ENCODE measurements around the gene KAZN. TPM values are rescaled to one million over a fixed set of nuclear protein-coding genes. Genes with fewer than 3 reads are reported as not detected.

Gene KAZN
- total RNA-seq, 1 experiment from 2014 or later: 6.5 TPM

DNA sequence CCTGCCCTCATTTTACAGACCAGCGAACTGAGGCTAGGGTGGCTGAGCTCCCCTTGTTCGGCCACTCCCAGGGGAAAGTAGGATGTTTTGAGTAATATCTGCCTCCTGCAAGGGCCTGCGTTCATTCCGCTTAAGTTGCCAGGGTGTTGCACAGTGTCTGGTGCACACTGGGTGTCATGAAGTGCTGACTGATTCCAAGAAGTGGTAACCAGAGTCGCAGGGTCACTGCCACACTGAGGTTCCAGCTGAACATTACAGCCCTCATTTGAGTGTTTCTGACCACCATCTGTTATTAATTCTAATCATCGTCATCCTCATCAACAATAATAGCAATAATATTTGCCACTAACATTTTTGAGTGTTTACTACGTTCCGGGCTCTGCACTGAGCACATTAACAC, 250.6 kb downstream of the KAZN start:
- in situ Hi-C loops (cut with HindIII; ENCODE audit: low pct_unique_long_range_greater_than_20kb, low sequenced_read_pairs): no loop called here

DNA sequence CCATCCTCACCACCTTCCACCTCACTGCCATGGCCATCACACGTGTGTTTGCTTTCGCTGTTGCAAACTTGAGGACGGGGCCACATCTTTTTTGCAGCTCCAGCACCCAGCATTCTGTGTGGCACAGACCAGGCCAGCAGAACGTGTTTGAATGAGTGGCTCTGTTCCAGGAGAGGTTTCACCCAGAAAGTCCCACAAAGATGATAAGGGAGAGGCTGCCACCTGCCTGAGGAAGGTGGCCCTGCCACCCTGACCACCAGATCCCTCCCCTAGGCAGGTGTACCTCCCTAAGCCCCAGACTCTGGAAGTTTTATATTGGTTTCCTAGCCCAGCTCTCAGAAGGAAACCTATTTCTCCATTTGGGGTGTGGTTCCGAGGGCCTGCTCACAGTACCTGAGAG, 252.1 kb downstream of the KAZN start:
- in situ Hi-C loops (cut with HindIII; ENCODE audit: low pct_unique_long_range_greater_than_20kb, low sequenced_read_pairs): no loop called here
- no peak for DNase-seq (ENCODE audit: low read depth, low spot score)

More for the DNA sequence above, 250.6 kb downstream of the KAZN start:
- DNase-seq (ENCODE audit: low read depth, low spot score): no peak

DNA sequence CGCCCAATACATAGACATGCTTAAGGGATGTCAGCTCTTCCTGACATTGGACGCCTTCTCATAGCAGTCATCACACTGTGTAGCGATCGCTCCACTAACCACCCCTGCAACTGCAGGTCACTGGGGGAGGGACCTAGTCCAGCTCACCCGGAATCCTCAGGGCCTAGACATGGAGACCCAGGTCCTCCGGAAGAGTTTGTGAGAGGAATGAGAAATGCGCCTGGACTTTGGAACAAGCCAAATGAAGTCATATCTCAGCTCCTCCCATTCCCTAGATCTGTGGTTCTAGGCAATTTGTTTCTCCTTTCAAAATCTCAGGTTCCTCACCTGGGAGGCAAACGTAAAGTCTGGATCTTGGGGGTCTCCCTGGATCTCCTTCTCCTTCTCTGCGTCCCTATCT, 253.3 kb downstream of the KAZN start:
- in situ Hi-C loops (cut with HindIII; ENCODE audit: low pct_unique_long_range_greater_than_20kb, low sequenced_read_pairs): no loop called here
- no peak for DNase-seq (ENCODE audit: low read depth, low spot score)

DNA sequence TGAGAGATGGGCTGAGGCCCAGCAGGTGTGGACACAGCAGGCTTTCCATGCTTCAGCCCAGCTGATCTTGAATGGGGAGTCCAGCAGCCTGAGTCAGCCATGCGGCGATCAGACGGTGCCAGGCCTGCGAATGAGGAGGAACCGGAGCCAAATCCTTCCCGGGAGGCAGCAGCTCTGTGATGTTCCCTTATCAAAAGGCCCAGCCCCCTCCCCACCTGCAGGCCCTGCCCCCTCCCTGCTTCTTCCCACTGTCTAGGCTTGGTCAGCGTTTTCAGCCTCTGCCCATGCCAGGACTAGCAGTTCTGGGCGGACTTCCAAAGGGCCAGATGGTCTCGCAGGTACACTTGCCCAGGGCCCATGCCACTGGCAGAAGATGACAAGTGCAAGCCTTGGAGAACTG, 253.8 kb downstream of the KAZN start:
- DNase-seq (ENCODE audit: low read depth, low spot score): no peak
- in situ Hi-C loops (cut with HindIII; ENCODE audit: low pct_unique_long_range_greater_than_20kb, low sequenced_read_pairs): no loop called here

DNA sequence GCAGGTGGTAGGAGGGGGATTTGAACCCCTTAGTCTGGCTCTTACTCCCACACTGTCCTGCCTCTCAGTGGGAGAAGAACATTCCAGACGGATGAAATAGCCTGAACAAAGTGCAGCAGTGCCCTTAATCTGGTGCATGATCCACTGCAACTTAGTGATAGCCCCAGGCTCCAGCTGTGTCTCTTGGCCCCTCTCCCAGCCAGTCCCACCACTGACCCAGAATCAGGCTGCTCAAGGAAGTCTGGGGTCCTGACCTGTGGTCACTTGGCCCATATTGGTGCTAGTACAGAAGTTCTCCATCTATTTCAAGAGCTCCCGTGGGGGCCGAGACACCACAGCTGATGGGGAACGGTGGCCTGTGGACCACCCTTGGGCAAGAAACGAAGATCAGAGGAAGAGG, 255.0 kb downstream of the KAZN start:
- in situ Hi-C loops (cut with HindIII; ENCODE audit: low pct_unique_long_range_greater_than_20kb, low sequenced_read_pairs): no loop called here
- no peak for DNase-seq (ENCODE audit: low read depth, low spot score)

DNA sequence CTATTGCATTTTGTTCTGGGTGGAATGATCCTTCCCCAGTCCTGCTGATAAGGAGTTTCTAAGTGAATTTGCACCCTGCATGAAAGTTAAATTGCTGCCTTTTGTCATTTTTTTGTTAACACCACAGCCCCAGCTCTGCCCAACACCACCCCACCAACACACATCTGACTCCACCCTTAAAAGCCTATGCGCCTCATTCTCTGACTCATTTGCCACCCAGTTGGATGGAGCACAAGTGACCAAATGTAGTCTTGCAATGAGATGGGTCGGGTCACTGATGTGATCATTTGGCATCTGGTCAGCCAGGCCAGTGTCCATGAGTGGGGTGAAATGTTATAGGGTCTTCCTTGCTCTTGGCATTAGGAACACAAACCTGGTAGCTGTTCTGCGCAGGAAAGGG, 256.8 kb downstream of the KAZN start:
- no peak for DNase-seq (ENCODE audit: low read depth, low spot score)
- in situ Hi-C loops (cut with HindIII; ENCODE audit: low pct_unique_long_range_greater_than_20kb, low sequenced_read_pairs): no loop called here

DNA sequence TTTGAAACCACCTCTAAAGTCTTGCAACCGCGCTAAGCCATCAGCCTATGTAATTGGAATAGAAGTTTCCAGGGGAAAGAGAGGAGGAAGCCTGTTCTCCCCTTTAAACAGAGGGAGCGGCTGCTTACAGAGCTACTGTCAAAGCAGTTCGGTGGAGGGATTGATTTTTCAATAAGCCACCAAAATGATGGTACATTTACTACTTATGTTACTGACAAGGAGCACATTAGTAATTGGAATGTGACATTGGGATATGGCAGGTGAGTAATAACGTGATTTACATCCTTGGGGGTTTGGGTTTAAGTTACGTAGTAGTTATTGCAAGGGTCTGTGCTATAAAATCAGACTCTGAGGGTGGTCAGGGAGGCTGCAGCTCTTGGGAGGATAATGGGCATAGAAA, 257.3 kb downstream of the KAZN start:
- DNase-seq (ENCODE audit: low read depth, low spot score): no peak
- in situ Hi-C loops (cut with HindIII; ENCODE audit: low pct_unique_long_range_greater_than_20kb, low sequenced_read_pairs): no loop called here

DNA sequence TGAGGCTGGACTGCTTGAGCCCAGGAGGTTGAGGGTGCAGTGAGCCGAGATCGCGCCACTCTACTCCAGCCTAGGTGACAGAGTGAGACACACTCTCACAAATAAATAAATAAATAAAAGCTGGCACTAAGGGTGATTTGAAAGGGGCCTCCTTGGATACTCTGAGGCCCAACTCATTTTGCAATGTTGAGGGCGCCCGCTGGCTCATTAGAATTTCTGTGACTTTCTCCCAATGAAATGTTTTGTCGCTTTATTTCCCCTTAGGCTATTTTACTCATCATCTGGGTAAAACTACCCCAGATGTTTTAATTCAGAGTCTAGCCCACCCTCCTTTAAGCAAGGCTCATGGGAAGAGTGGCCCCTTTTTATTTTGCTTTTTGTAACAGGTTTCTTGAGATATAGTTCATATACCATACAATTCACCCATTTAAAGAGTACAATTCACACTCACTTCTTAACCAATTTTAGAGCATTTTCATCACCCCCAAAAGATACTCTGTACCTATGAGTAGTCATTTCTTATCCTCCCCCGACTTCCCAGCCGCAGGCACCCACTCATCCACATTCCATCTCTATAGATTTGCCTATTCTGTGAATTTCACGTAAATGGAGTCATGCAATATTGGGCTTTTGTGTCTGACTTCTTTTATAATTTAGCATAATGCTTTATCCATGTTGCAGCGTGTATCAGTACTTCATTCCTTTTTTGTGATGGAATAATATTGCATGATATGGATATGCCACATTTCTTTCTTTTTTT, 259.1 kb downstream of the KAZN start:
- DNase-seq (ENCODE audit: low read depth, low spot score): no peak
- in situ Hi-C loops (cut with HindIII; ENCODE audit: low pct_unique_long_range_greater_than_20kb, low sequenced_read_pairs): no loop called here

DNA sequence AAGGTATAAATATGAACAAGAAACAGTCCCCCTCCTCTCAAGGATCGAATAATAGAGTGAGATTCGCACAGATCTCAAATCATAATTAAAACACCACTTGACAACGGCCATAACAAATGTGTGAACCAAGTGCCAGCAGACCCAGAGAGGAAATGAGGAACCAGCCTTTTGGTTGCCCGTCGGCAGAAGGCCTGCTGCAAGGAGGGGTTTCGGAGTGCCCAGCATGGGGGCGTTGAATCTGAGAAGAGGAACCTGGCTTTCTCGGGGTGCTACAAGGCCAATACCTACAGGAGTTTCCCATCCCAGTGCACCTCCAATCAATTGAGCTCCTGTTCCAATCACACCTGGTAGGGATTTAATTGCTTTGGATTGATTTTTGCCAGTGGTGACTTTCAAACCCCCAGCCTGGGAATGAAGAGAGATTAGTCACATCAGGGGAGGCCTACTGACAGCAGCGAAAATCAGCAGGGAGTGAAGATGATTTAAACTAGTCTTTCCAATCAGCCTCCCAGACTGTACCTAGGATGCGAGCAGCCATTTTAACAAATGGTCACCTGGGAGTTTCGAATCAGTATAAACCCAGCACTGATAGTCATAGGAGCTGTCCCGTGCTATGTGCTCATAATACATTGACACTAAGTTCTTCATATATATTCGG, 263.8 kb downstream of the KAZN start:
- in situ Hi-C loops (cut with HindIII; ENCODE audit: low pct_unique_long_range_greater_than_20kb, low sequenced_read_pairs): no loop called here
- DNase-seq (ENCODE audit: low read depth, low spot score): no peak

DNA sequence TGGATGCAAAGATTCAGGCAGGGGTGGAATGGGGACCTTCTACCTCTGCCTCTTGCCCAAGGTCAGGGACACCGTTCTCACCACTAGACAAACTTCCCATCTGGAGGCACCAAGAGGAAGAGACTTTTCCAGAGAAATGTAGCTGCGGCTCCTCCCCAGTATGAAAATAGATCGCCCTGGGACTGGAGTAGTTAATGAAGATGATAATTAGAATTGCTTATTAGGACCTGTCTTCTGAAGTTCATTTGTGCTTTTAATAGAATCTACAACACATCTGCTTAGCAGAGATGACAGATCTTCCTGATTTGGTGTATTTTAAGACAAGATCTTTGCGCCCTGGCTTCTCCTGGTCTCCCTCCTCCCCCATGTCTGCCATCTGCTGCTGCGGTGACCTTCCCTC, 266.6 kb downstream of the KAZN start:
- DNase-seq (ENCODE audit: low read depth, low spot score): no peak
- in situ Hi-C loops (cut with HindIII; ENCODE audit: low pct_unique_long_range_greater_than_20kb, low sequenced_read_pairs): no loop called here

DNA sequence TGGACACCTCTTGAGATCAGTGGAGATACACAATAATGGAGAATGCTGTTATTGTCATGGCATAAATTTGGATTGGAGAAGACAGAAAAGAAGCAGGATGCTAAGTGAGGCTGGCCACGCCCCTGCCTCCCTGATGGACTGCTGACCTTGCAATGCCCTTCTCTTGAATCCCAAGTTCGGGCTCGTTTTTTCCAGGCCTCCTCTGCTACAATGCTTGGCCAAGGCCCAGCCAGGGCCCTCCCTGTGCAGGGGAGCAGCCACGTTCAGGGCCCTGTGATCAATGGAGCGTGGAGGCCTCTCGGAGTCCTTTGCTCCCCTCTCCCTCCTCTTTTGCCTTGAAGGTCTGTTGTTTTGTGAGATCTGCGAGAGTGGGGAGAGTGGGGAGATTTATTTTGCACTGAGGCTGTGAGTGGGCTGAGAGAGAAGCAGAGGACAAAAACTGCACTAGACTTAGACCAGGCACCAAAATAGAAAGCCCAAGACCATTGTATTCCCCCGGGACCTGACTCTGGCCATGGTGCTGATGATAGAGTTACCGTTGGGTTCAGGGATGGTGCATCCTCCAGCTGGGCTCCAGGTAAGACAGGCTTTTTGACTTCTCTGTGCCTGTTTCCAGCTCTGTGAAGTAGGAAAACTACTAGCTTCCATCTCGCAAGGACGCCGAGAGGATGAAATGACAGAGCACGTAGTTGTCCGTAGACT, 268.6 kb downstream of the KAZN start:
- in situ Hi-C loops (cut with HindIII; ENCODE audit: low pct_unique_long_range_greater_than_20kb, low sequenced_read_pairs): no loop called here
- DNase-seq (ENCODE audit: low read depth, low spot score): no peak

DNA sequence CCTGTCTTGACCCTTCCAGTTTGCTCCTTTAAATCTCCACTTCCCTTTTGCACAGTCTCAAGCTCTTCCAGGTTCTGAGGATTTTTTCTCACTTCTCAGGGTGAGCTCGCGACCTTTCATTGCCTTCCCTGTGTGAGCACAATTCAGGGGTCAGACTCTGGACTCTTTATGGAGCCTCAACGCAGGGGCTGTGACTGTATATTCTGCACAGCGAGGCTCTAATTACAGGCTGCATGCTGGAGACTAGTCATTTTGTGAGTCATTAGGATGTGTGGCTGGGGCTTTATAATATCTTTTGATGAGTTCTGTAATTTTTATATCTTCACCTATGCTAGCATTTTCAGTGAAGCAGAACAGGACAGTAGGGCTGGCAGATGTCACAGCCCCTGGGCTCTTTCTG, 270.7 kb downstream of the KAZN start:
- in situ Hi-C loops (cut with HindIII; ENCODE audit: low pct_unique_long_range_greater_than_20kb, low sequenced_read_pairs): no loop called here
- DNase-seq (ENCODE audit: low read depth, low spot score): no peak

DNA sequence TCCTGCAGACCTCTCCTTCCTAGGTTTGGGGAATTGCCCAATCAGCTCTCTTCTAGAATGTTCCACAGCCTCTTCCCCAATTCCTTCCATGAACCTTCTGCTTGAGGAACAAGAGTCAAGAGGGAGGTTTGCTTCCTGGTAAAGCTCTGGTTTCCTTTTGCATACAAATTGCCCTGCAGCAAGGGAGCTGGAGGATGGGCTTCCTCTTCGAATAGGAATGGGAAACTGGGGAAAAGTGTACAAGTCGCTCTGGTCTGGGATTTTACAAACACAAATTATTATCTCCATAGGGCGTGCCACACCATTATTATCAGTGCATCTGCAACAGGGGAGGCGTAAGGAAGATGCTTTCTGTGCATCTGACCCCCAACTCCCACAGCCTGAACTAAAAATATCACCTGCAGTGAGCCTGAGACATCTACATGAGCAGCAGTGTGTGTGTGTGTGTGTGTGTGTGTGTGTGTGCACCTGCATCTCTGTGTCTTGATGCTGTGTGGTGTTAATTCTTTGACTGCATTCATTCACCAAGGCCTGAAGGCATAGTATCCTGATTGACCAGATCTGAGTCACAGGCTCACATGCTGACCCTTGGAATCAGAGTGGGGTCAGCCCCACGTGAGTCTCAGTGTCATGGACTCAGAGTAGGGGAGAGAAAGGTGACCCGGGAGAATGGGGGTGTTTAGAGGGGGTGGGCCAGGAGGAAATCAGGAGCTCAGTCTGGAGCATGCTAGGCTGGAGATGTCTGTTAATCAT, 272.9 kb downstream of the KAZN start:
- in situ Hi-C loops (cut with HindIII; ENCODE audit: low pct_unique_long_range_greater_than_20kb, low sequenced_read_pairs): no loop called here

DNA sequence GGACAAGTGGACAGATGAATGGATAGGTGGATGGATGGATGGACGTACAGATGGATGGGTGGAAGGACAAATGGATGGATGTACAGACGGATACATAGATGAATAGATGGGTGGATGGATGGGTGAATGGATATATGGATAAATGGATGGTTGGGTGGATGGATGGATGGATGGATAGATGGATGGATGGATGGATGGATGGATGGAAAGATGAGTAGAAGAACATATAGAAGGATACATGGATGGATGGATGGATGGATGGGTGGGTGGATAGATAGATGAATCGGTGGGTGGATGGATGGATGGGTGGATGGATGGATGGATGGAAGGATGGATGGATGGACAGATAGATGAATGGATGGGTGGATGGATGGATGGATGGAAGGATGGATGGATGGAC, 274.3 kb downstream of the KAZN start:
- no peak for DNase-seq (ENCODE audit: low read depth, low spot score)
- in situ Hi-C loops (cut with HindIII; ENCODE audit: low pct_unique_long_range_greater_than_20kb, low sequenced_read_pairs): no loop called here

More for the DNA sequence above, 272.9 kb downstream of the KAZN start:
- no peak for DNase-seq (ENCODE audit: low read depth, low spot score)

DNA sequence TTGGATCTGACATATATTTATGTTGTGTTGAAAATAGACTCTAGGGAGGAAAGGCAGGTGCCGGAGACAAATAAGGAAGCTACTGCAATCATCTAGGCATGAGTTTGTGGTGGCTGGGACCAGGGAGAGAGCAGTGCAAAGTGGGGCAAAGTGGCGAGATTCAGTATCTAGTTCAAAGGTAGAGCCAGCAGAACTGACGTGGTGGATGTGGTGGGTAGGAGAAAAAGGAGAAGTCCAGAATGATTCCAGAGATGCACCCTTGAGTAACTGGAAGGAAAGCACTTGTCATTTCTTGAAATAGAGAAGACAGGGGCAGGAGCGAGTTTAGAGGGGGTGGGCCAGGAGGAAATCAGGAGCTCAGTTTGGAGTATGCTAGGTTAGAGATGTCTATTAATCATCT, 275.2 kb downstream of the KAZN start:
- in situ Hi-C loops (cut with HindIII; ENCODE audit: low pct_unique_long_range_greater_than_20kb, low sequenced_read_pairs): no loop called here
- DNase-seq (ENCODE audit: low read depth, low spot score): no peak

DNA sequence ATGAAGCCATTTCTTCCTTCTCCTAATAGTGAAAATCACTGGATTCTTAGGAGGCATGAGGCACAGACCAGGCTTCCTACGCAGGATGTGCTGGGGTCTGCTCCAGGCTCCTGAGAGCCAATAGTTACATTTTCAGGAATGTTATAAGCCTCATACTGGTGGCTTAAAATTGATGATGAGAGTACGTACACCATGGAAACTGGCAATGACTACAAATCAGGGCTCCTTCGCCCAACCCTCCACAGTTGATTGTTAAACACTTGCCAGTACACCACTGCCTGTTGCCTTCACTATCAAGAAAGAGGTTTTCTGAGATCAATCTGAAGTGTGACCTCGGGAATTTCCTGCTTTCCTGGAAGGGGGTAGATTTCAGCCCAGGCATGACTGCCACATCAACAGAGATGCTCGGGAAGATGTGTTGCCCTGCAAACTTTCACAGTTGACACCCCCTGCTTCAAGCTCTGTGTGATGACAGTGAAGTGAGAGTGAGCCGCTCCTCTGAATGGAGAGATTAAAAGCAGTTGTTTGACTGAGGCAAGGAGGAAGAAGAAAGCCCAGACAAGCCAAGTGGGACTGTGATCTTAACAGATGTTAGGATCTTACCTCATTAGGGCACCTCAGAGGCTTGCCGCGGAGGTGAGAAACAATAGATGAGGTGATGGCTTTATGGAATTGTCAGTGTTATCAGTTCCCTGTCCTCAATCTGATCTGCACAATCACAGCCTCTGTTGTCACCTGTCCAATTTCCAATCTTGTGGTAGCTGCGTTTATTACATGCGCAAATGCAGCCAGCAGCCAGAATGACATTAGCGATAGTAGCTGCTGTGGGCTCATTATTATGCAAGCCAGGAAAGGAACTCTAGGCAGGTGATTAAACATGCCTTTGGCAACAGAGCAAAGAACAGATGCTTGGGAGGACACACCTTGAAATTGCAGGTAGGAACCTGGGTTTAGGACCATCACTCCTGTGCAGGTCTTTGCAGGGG, 277.3 kb downstream of the KAZN start:
- no peak for DNase-seq (ENCODE audit: low read depth, low spot score)
- in situ Hi-C loops (cut with HindIII; ENCODE audit: low pct_unique_long_range_greater_than_20kb, low sequenced_read_pairs): no loop called here

DNA sequence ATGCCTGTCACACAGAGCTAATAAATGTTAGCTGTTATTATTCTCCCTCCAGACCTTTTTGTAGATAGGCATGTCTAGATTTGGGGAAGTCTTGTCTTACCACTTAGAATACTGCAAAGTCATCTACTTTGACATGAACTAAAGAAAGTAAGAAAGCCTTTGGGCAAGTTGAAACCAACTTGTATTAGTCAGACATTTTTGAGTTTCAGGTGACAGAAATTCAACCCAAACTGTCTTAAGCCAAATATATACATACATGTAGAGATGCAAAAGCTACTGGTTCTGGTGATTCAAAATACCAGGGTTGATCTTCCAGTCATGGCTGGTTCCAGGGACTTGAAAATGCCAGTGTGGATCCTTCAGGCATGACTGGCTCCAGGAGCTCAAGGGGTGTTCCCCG, 278.3 kb downstream of the KAZN start:
- in situ Hi-C loops (cut with HindIII; ENCODE audit: low pct_unique_long_range_greater_than_20kb, low sequenced_read_pairs): no loop called here

More for the DNA sequence above, 278.3 kb downstream of the KAZN start:
- DNase-seq (ENCODE audit: low read depth, low spot score): no peak
